HepG2 (cell line): ENCODE results near the gene MED1. TPM values are rescaled to one million over a fixed set of nuclear protein-coding genes. Genes with fewer than 3 reads are reported as not detected.

ENCODE experiments used
- HOXA3 ChIP-seq: sonication (generic); formaldehyde crosslinking; IDR thresholded peaks from 2 replicates; pipeline ENCODE4 v1.5.0; 2020; ENCODE audit warnings: missing genetic modification reagents
- REPIN1 ChIP-seq: sonication (generic); formaldehyde crosslinking; IDR thresholded peaks from 2 replicates; pipeline ENCODE4 v1.8.0; 2022; ENCODE audit warnings: missing genetic modification reagents, low read depth, mild to moderate bottlenecking, borderline replicate concordance
- SAP130 ChIP-seq: IDR thresholded peaks from 2 replicates; pipeline ENCODE4 v1.6.1; 2016; ENCODE audit warnings: low read depth
- TARDBP ChIP-seq: sonication (generic); formaldehyde crosslinking; IDR thresholded peaks from 2 replicates; pipeline ENCODE4 v1.8.0; 2022; ENCODE audit warnings: mild to moderate bottlenecking, missing genetic modification reagents
- ZBTB7A ChIP-seq: sonication (generic); formaldehyde crosslinking; IDR thresholded peaks from 2 replicates; pipeline ENCODE4 v1.8.0; 2022; ENCODE audit warnings: mild to moderate bottlenecking, missing genetic modification reagents
- ZNF770 ChIP-seq: sonication (generic); formaldehyde crosslinking; IDR thresholded peaks from 2 replicates; pipeline ENCODE4 v1.5.0; 2020; ENCODE audit warnings: mild to moderate bottlenecking, missing genetic modification reagents
- ZNF782 ChIP-seq: sonication (generic); formaldehyde crosslinking; IDR thresholded peaks from 2 replicates; pipeline ENCODE4 v1.4.0; 2020; ENCODE audit warnings: missing genetic modification reagents, mild to moderate bottlenecking, borderline replicate concordance
- polyA plus RNA-seq, 8 experiments: library from polyadenylated mRNA; depleted of rRNA in 3 of 8; stranded (reverse) in 7 of 8; unstranded in 1 of 8; fragments of >200 nt; fragmentation: Illumina TruSeq in 4 of 8; extraction: Trizol in 4 of 8; gene quantifications; 2 replicates each; pipeline versions ENCODE4 v1.2.1 to v1.2.3, GENCODE V29; 2011 to 2016; ENCODE audit warnings: low read depth in 4 of 8, missing spikeins in 1 of 8, mixed read lengths in 1 of 8; ENCODE audit not compliant: insufficient read depth in 1 of 8
- total RNA-seq, 5 experiments: library from RNA; depleted of rRNA; stranded (reverse); fragments of >200 nt; fragmentation: Illumina TruSeq; extraction: Trizol; gene quantifications; 2 replicates each; pipeline ENCODE4 v1.2.3, GENCODE V29; 2016; ENCODE audit warnings: low read depth in 1 of 5
- TF ChIP-seq, protein P1 (sequence below): sonication (generic); formaldehyde crosslinking; IDR thresholded peaks from 2 replicates; pipeline ENCODE4 v1.5.1; 2020; ENCODE audit warnings: mild to moderate bottlenecking, missing genetic modification reagents
- TF ChIP-seq, protein P2 (sequence below): IDR thresholded peaks from 2 replicates; pipeline ENCODE4 v1.6.1; 2016; ENCODE audit warnings: missing genetic modification reagents, missing compliant biosample characterization

MED1 gene
- total and polyA plus RNA-seq, 2 of the 13 experiments (the other 11 are each of a cell fraction or from before 2014, with no cell fraction given), result 37.5 to 40.1 TPM

GRCh38 chr17:39401412-39402243, 49.4 kb downstream of the MED1 start, which contains the start of gene FBXL20 (continued):
- TF ChIP-seq HOXA3, result peak; percentile 73
- TF ChIP-seq ZNF782, result 0 out of 2 replicates have a peak, but pooled peaks have one; percentile 9
- TF ChIP-seq, protein P1, sequence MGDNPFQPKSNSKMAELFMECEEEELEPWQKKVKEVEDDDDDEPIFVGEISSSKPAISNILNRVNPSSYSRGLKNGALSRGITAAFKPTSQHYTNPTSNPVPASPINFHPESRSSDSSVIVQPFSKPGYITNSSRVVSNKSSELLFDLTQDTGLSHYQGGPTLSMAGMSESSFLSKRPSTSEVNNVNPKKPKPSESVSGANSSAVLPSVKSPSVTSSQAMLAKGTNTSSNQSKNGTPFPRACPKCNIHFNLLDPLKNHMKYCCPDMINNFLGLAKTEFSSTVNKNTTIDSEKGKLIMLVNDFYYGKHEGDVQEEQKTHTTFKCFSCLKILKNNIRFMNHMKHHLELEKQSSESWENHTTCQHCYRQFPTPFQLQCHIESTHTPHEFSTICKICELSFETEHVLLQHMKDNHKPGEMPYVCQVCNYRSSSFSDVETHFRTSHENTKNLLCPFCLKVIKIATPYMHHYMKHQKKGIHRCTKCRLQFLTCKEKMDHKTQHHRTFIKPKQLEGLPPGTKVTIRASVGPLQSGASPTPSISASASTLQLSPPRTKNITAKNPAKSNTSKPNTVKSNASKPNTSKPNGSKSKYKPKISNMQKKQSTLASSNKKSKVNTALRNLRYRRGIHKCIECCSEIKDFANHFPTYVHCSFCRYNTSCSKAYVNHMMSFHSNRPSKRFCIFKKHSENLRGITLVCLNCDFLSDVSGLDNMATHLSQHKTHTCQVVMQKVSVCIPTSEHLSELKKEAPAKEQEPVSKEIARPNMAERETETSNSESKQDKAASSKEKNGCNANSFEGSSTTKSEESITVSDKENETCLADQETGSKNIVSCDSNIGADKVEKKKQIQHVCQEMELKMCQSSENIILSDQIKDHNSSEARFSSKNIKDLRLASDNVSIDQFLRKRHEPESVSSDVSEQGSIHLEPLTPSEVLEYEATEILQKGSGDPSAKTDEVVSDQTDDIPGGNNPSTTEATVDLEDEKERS (CRISPR knock-in tag), result 0 out of 2 replicates have a peak, but pooled peaks have one; percentile 12
- TF ChIP-seq ZNF770 (CRISPR knock-in tag), result no peak
- TF ChIP-seq, protein P2, sequence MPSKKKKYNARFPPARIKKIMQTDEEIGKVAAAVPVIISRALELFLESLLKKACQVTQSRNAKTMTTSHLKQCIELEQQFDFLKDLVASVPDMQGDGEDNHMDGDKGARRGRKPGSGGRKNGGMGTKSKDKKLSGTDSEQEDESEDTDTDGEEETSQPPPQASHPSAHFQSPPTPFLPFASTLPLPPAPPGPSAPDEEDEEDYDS (CRISPR knock-in tag), result peak; percentile 50
- peak; percentile 96 for TF ChIP-seq SAP130 (CRISPR knock-in tag)
- no peak; the same call in 1 of the 2 replicates for TF ChIP-seq TARDBP (CRISPR knock-in tag)
- TF ChIP-seq REPIN1, result 0 out of 2 replicates have a peak, but pooled peaks have one; percentile 19
- peak; percentile 41 for TF ChIP-seq ZBTB7A (CRISPR knock-in tag)
